Measurements from ENCODE around the gene TREM1. TPM values are rescaled to one million over a fixed set of nuclear protein-coding genes. Genes with fewer than 3 reads are reported as not detected.

TREM1 gene
- total RNA-seq, 4 donors from 2014 or later: 1.1 to 9.3 (median 1.2) TPM

DNA sequence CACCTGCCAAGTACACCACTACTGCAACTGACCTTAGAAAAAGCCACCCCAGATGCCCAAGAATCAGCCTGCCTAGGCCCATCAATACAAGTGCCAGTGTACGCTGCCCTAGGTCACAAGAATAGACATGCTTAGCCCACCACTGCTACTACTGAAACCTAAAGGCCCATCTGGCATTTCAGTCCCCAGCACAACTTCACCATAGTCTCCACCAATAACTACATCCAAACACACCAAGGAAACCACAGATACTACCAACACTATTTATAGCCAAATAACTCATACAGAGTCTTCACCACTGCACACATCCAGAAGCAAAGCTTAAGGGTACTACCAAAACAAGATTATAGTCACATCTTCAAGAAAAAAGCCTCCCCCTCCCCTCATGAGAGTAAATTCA lies 30.1 kb downstream of the TREM1 start:
- TF ChIP-seq POLR2AphosphoS5 (IDR thresholded peaks at IDR 0.05): no peak
- TF ChIP-seq EP300 (IDR thresholded peaks at IDR 0.05): no peak
- no peak for TF ChIP-seq POLR2A (IDR thresholded peaks at IDR 0.05; ENCODE audit: low read depth)
- TF ChIP-seq, protein P1, sequence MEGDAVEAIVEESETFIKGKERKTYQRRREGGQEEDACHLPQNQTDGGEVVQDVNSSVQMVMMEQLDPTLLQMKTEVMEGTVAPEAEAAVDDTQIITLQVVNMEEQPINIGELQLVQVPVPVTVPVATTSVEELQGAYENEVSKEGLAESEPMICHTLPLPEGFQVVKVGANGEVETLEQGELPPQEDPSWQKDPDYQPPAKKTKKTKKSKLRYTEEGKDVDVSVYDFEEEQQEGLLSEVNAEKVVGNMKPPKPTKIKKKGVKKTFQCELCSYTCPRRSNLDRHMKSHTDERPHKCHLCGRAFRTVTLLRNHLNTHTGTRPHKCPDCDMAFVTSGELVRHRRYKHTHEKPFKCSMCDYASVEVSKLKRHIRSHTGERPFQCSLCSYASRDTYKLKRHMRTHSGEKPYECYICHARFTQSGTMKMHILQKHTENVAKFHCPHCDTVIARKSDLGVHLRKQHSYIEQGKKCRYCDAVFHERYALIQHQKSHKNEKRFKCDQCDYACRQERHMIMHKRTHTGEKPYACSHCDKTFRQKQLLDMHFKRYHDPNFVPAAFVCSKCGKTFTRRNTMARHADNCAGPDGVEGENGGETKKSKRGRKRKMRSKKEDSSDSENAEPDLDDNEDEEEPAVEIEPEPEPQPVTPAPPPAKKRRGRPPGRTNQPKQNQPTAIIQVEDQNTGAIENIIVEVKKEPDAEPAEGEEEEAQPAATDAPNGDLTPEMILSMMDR (IDR thresholded peaks at IDR 0.05): no peak
- intact Hi-C loops (cut with DNase I): no loop called here
- DNase-seq (ENCODE audit: extremely low spot score): peak; percentile 39

DNA sequence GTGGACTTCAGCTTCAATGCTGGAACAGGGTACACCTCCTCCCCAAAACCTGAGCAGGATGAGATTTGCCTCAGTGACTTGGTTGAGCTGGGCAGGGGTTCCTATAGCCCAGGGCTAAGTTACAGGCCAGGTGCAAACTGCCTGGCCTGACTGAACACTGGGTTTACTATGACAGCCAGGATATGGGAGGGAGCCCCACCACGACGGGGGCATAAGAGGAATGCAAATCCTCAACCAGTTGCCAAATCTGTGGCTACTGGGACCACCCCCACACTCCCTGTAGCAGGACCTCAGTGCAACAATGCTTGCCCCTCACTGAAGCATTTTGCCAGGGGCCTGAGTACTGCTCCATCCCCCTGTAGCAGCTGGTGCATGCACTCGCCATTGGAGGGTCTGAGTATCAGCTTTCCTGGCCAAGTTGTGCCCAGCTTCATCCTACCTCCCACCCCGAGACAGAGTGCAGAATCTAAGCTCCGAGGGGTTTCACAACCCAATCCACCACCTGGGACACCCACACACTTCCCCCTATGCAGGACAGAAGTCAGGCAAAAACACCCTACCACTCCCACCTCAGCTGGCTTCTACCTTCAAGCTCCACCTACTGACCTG lies 30.7 kb downstream of the TREM1 start:
- H3K9me3 ChIP-seq: peaks cover 0 to 14% (median 6%) of the 10 kb centered on the region in 4 donors
- 80% methylated on average over 5 of the region's 5 CpGs for WGBS
- no peak overlapping the region for H3K27ac ChIP-seq (replicated peaks in 1 of 4)
- peaks cover 0 to 10% (median 0%) of the 10 kb centered on the region in 4 donors for H3K4me1 ChIP-seq
- TF ChIP-seq POLR2A (IDR thresholded peaks at IDR 0.05; ENCODE audit: low read depth) (no peak), EP300 (IDR thresholded peaks at IDR 0.05) (no peak), POLR2AphosphoS5 (IDR thresholded peaks at IDR 0.05) (no peak)
- TF ChIP-seq, protein P1 (IDR thresholded peaks at IDR 0.05): no peak
- H3K27me3 ChIP-seq: peaks cover 0 to 3% (median 0%) of the 10 kb centered on the region in 4 donors
- H3K36me3 ChIP-seq: no peaks in the 10 kb centered on the region
- intact Hi-C loops (cut with DNase I): no loop called here
- H3K4me3 ChIP-seq: no peak overlapping the region
- peak; percentile 81 for DNase-seq (ENCODE audit: extremely low spot score)

More for the DNA sequence above, 30.1 kb downstream of the TREM1 start:
- peaks cover 0 to 18% (median 8%) of the 10 kb centered on the region in 4 donors for H3K9me3 ChIP-seq
- 100% methylated on average over 1 of the region's 1 CpG for WGBS
- H3K4me1 ChIP-seq: peaks cover 0 to 10% (median 0%) of the 10 kb centered on the region in 4 donors
- no peak overlapping the region for H3K27ac ChIP-seq (replicated peaks in 1 of 4)
- no peaks in the 10 kb centered on the region for H3K27me3 ChIP-seq
- H3K36me3 ChIP-seq: no peaks in the 10 kb centered on the region
- H3K4me3 ChIP-seq: no peak overlapping the region

DNA sequence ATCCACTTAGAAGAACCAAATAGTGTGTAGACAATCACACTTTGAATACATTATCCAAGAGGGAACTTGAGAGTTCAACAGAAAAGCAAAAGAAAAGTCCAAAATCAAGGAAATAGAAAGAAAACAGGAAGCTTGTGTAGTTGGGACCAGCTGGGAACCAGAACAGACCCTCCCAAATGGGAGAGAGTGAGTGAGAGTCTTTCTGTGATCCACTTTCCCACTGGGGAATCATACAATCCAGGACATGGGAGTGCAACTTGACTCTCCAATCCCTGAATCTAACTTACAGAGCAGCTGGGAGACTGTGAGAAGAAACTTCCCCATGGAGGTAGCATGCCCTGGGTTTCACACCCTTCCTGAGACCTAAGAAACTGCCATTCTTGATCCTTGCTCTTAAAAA lies 31.4 kb downstream of the TREM1 start:
- H3K9me3 ChIP-seq: peaks cover 0 to 9% (median 3%) of the 10 kb centered on the region in 4 donors
- peaks cover 0 to 9% (median 0%) of the 10 kb centered on the region in 4 donors for H3K27me3 ChIP-seq
- H3K4me1 ChIP-seq: peaks cover 0 to 10% (median 0%) of the 10 kb centered on the region in 4 donors
- no peak for DNase-seq (ENCODE audit: extremely low spot score)
- intact Hi-C loops (cut with DNase I): no loop called here
- TF ChIP-seq, protein P1 (IDR thresholded peaks at IDR 0.05): no peak
- no peak for TF ChIP-seq EP300 (IDR thresholded peaks at IDR 0.05)
- no peak for TF ChIP-seq POLR2A (IDR thresholded peaks at IDR 0.05; ENCODE audit: low read depth)
- no peak for TF ChIP-seq POLR2AphosphoS5 (IDR thresholded peaks at IDR 0.05)
- H3K27ac ChIP-seq (replicated peaks in 1 of 4): no peak overlapping the region
- H3K36me3 ChIP-seq: no peaks in the 10 kb centered on the region
- H3K4me3 ChIP-seq: no peak overlapping the region

DNA sequence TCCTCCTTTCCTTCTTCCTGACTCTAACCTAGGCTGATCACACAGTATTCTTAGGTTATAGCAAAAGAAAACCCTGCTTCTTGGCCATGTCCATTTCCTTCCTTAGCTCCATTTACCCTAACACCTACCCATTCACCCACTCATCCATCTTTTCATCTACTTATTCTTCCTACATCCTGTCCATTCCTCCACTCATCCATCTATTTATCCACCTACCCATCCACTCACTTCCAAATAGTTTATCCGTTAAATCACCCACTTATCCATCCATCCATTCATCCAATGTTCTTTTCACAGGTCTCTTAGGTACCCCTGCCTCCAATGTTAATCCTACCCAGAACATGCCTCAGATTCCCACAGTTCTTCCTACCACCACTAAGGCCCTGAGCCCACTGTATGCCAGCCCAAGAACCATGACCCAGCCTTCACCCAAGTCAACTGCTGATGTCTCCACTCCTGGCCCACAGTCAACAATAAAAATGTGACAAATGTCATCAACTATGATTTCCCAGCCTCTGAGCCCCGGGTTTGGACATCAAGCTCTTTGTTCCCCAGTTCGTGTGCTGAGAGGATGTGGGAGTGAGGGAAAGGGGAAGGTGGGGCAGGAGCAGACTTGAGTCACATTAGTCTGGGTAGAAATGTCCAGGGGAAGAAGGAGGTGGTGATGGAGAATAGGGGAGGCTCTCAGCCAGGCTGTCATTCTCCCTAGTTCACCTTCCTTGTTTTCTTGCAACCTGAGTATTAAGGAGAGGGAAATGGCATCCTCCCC lies 33.9 kb downstream of the TREM1 start:
- 54% methylated on average over 3 of the region's 3 CpGs for WGBS
- DNase-seq (ENCODE audit: extremely low spot score): peak; percentile 39
- no peak overlapping the region for H3K4me3 ChIP-seq
- H3K36me3 ChIP-seq: no peaks in the 10 kb centered on the region
- no peaks in the 10 kb centered on the region for H3K9me3 ChIP-seq
- H3K4me1 ChIP-seq: peaks cover 0 to 10% (median 0%) of the 10 kb centered on the region in 4 donors
- intact Hi-C loops (cut with DNase I): no loop called here
- TF ChIP-seq POLR2A (IDR thresholded peaks at IDR 0.05; ENCODE audit: low read depth) (no peak), POLR2AphosphoS5 (IDR thresholded peaks at IDR 0.05) (no peak), EP300 (IDR thresholded peaks at IDR 0.05) (no peak)
- TF ChIP-seq, protein P1 (IDR thresholded peaks at IDR 0.05): no peak
- H3K27me3 ChIP-seq: peaks cover 0 to 12% (median 0%) of the 10 kb centered on the region in 4 donors
- H3K27ac ChIP-seq (replicated peaks in 1 of 4): no peak overlapping the region
